Lung (tissue), 12 donors: Measurements from ENCODE around the gene KRTAP10-8. TPM values are rescaled to one million over a fixed set of nuclear protein-coding genes. Genes with fewer than 3 reads are reported as not detected.

Experiments used
- ATAC-seq: fragments of 200-7000 bp; cut with Tn5 transposase; one replicate; pipeline ENCODE4 v1.9.1; 2020; ENCODE audit warnings: moderate number of reproducible peaks; ENCODE audit not compliant: insufficient read depth, low FRiP score
- DNase-seq, 3 donors: peaks; one replicate each; pipeline ENCODE4 v3.0.0-alpha.2; 2013 to 2017
- H3K27ac ChIP-seq, 2 donors: one replicate each; pipeline ENCODE4 v1.5.1; 2013; ENCODE audit warnings: mild to moderate bottlenecking in 2 of 2, moderate library complexity in 2 of 2, control low read depth in 1 of 2, inconsistent platforms in 1 of 2, low read depth in 1 of 2, low read length in 1 of 2
- H3K27me3 ChIP-seq, 3 donors: one replicate each; pipeline ENCODE4 v1.5.1; 2013; ENCODE audit warnings: low read length in 2 of 3; ENCODE audit not compliant: control insufficient read depth in 3 of 3, insufficient read depth in 3 of 3
- H3K36me3 ChIP-seq, 4 donors: one replicate each; pipeline ENCODE4 v1.5.1; 2013; ENCODE audit warnings: low read length in 4 of 4, mild to moderate bottlenecking in 1 of 4, moderate library complexity in 1 of 4; ENCODE audit not compliant: control insufficient read depth in 4 of 4, insufficient read depth in 4 of 4
- H3K4me1 ChIP-seq, 5 donors: one replicate each; pipeline ENCODE4 v1.5.1; 2013; ENCODE audit warnings: low read length in 5 of 5, mild to moderate bottlenecking in 2 of 5, moderate library complexity in 1 of 5; ENCODE audit not compliant: control insufficient read depth in 5 of 5, insufficient read depth in 5 of 5
- H3K4me3 ChIP-seq: one replicate; pipeline ENCODE4 v1.5.1; 2013; ENCODE audit warnings: mild to moderate bottlenecking, control low read depth, moderate library complexity
- H3K9ac ChIP-seq, 2 donors: one replicate each; pipeline ENCODE4 v1.5.1; 2013; ENCODE audit warnings: low read length in 2 of 2, control low read depth in 1 of 2; ENCODE audit not compliant: insufficient read depth in 1 of 2
- H3K9me3 ChIP-seq, 4 donors: one replicate each; pipeline ENCODE4 v1.5.1; 2013; ENCODE audit warnings: low read length in 3 of 4, mild to moderate bottlenecking in 1 of 4, moderate library complexity in 1 of 4; ENCODE audit not compliant: control insufficient read depth in 4 of 4, insufficient read depth in 3 of 4
- WGBS, 2 donors: extraction: QIAGEN DNeasy Blood & Tissue Kit; methylation state at CpG; one replicate each; pipeline ENCODE4 v1.1.7; 2013; 5-methylcytosine and 5-hydroxymethylcytosine counted together
- polyA plus RNA-seq, 2 donors: library from polyadenylated mRNA; stranded (reverse); fragments of 200-250 nt; gene quantifications; one replicate each; pipeline ENCODE4 v1.2.1, GENCODE V29; 2013
- total RNA-seq, 2 donors: library from RNA; depleted of rRNA in 1 of 2; stranded (reverse); fragments of >200 nt in 1 of 2; gene quantifications; one replicate each; pipeline ENCODE4 v1.2.1, GENCODE V29; 2014 to 2021
- TF ChIP-seq, protein P1 (sequence below): IDR thresholded peaks from 2 replicates; pipeline ENCODE4 v1.5.1; 2012; ENCODE audit warnings: mild to moderate bottlenecking; ENCODE audit errors: control extremely low read depth, extremely low read depth
- donor health status: control.
- donor health status: control.
- donor health status: Bipolar disorder and iron deficiency.
- donor health status: healthy.
- donor health status: DM: yes; HTN: yes; CAD: no.

KRTAP10-8 gene
- total and polyA plus RNA-seq, 4 donors = not detected

DNA sequence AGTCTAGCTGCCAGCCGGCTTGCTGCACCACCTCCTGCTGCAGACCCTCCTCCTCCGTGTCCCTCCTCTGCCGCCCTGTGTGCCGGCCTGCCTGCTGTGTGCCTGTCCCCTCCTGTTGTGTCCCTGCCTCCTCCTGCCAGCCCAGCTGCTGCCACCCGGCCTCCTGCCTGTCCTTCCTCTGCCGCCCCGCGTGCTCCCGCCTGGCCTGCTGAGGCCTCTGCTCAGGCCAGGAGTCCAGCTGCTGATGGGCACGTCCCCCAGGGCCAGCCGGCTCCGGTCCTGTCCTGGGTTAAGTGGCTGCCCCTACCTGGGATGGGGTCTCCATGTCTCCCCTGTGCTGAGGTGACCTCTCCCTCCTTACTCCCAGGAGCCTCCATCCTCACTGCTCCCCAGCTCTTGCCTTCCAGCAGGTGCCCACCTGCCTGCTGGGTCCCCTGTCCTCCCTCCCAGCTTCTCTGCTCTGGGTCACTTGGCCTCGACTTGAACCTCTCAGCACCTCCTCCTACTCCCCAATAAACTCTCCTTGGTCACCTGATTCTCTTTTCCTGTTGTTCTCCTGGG lies 870 bp downstream of the KRTAP10-8 start:
- H3K9ac ChIP-seq = no peak overlapping the region
- H3K27me3 ChIP-seq = no peaks in the 10 kb centered on the region
- no peak overlapping the region for H3K4me3 ChIP-seq
- H3K9me3 ChIP-seq = peaks cover 0 to 20% (median 3%) of the 10 kb centered on the region in 4 donors
- no peak for ATAC-seq
- WGBS, 2 donors = 84 to 90% methylated on average over 12 to 13 of the region's 13 CpGs
- TF ChIP-seq, protein P1, sequence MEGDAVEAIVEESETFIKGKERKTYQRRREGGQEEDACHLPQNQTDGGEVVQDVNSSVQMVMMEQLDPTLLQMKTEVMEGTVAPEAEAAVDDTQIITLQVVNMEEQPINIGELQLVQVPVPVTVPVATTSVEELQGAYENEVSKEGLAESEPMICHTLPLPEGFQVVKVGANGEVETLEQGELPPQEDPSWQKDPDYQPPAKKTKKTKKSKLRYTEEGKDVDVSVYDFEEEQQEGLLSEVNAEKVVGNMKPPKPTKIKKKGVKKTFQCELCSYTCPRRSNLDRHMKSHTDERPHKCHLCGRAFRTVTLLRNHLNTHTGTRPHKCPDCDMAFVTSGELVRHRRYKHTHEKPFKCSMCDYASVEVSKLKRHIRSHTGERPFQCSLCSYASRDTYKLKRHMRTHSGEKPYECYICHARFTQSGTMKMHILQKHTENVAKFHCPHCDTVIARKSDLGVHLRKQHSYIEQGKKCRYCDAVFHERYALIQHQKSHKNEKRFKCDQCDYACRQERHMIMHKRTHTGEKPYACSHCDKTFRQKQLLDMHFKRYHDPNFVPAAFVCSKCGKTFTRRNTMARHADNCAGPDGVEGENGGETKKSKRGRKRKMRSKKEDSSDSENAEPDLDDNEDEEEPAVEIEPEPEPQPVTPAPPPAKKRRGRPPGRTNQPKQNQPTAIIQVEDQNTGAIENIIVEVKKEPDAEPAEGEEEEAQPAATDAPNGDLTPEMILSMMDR = no peak
- DNase-seq = no peak
- H3K27ac ChIP-seq = no peak overlapping the region
- H3K36me3 ChIP-seq = no peaks in the 10 kb centered on the region
- H3K4me1 ChIP-seq = no peaks in the 10 kb centered on the region

DNA sequence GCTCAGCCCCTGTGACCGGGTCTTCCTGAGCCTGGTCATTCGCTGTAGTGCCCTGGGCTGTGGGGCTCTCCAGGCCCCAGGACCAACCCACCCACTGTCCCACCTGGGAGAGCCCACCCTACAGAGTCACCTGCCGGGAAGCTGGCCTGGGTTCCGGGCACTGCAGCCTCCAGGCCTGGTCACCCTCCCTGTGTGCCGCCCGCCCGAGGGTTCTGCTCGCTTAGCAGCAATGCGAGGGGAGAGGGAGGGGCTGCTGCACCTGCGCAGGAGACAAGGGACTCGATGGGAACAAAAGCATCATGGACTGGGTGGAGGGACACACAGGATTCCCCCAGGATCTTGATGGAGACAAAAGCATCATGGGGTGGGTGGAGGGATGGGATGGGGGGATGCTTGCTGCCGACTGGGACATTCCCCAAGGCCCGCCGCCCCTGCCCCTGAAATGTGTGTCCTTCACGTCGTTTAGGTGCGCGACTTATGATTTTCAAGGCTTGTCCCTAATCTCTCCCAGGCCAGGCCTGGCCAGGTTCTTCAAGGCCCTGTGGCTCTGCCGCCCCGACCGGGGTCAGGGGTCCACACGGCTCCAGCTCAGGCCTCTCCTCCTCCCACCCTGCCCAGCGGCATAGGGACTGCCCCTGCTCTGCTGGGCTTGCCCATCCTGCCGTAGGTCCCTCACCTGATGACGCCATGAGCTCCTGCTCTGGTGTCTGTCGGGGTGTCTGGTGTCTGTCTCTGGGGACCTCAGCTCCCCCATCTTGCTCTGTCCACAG lies 1.7 kb downstream of the KRTAP10-8 start:
- ATAC-seq = no peak
- Histone ChIP-seq H3K27me3 (no peaks in the 10 kb centered on the region), H3K36me3 (no peaks in the 10 kb centered on the region), H3K9ac (no peak overlapping the region), H3K4me1 (no peaks in the 10 kb centered on the region), H3K27ac (no peak overlapping the region), H3K4me3 (no peak overlapping the region), H3K9me3 (peaks cover 0 to 20% (median 3%) of the 10 kb centered on the region in 4 donors)
- no peak for DNase-seq
- TF ChIP-seq, protein P1 = no peak
- WGBS, 2 donors = 89 to 93% methylated on average over 26 of the region's 26 CpGs

DNA sequence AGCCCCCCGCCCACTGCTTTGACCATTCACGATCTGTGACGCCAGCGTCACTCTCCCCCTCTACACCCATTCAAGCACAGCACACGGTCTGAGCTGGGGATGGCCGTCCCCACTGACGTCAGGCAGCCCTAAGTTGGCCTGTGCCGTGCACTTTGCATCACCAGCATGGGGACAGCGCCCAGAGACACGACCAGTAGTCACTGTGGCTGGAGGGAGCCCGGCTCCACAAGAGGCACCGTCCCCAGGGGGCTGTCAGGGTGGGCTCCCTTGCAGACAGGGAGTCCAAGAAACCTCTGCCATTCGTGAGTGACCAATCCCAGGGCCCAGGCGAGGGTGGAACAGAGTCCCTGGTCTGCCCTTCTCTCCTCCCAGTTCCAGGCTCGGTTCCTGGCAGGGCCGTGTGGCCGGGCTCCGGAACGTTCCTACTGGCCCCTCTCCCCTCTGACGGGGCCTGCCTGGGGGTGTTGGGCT lies 2.3 kb downstream of the KRTAP10-8 start:
- TF ChIP-seq, protein P1 = no peak
- DNase-seq (no peak), ATAC-seq (no peak)
- no peaks in the 10 kb centered on the region for H3K36me3 ChIP-seq
- no peaks in the 10 kb centered on the region for H3K4me1 ChIP-seq
- H3K4me3 ChIP-seq = no peak overlapping the region
- H3K27ac ChIP-seq = no peak overlapping the region
- peaks cover 0 to 22% (median 2%) of the 10 kb centered on the region in 4 donors for H3K9me3 ChIP-seq
- no peaks in the 10 kb centered on the region for H3K27me3 ChIP-seq
- H3K9ac ChIP-seq = no peak overlapping the region
- 84 to 89% methylated on average over 17 to 20 of the region's 20 CpGs for WGBS, 2 donors
